ENCODE measurements around the gene TRIM24. TPM values are rescaled to one million over a fixed set of nuclear protein-coding genes. Genes with fewer than 3 reads are reported as not detected.

The TRIM24 gene
- total and polyA plus RNA-seq, 2 of the 13 experiments (the other 11 are each of a cell fraction or from before 2014, with no cell fraction given) = 100 to 106 TPM

DNA sequence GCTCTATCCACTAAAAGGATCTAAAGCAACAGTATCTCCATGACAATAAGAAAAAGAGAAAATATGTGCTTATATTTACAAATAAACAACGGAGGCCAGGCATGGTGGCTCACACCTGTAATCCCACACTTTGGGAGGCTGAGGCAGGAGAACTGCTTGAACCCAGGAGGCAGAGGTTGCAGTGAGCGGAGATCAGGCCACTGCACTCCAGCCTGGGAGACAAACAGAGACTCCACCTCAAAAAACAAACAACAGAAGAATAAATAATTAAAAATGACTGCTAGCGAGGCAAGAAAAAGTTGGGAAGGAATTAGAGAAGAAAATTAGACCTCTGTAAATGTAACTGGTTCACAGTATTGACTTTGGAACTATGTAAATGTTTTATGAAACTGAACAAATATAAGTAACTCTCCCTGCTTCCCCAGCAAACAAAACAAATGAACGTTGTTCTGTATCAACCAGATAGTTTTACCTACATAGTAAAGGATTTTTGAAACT lies 17.1 kb downstream of the TRIM24 start (continued):
- no peak for TF ChIP-seq E2F1 (CRISPR knock-in tag; IDR thresholded peaks at IDR 0.05)
- TF ChIP-seq, protein P1, sequence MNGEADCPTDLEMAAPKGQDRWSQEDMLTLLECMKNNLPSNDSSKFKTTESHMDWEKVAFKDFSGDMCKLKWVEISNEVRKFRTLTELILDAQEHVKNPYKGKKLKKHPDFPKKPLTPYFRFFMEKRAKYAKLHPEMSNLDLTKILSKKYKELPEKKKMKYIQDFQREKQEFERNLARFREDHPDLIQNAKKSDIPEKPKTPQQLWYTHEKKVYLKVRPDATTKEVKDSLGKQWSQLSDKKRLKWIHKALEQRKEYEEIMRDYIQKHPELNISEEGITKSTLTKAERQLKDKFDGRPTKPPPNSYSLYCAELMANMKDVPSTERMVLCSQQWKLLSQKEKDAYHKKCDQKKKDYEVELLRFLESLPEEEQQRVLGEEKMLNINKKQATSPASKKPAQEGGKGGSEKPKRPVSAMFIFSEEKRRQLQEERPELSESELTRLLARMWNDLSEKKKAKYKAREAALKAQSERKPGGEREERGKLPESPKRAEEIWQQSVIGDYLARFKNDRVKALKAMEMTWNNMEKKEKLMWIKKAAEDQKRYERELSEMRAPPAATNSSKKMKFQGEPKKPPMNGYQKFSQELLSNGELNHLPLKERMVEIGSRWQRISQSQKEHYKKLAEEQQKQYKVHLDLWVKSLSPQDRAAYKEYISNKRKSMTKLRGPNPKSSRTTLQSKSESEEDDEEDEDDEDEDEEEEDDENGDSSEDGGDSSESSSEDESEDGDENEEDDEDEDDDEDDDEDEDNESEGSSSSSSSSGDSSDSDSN (CRISPR knock-in tag; IDR thresholded peaks at IDR 0.05) = no peak
- TF ChIP-seq ZNF484 (CRISPR knock-in tag; IDR thresholded peaks at IDR 0.05; ENCODE audit: borderline replicate concordance, low read depth) = no peak
- TF ChIP-seq STAT5B (CRISPR knock-in tag; IDR thresholded peaks at IDR 0.05) = no peak
- no peak for TF ChIP-seq ZNF207 (IDR thresholded peaks at IDR 0.05; ENCODE audit: borderline replicate concordance)
- TF ChIP-seq POLR2AphosphoS5 (IDR thresholded peaks at IDR 0.05; ENCODE audit: low read depth, low read length) = no peak
- TF ChIP-seq MXD4 (CRISPR knock-in tag; IDR thresholded peaks at IDR 0.05) = no peak; the same call in 1 of the 2 replicates
- no peak for TF ChIP-seq MYNN (CRISPR knock-in tag; IDR thresholded peaks at IDR 0.05; ENCODE audit: low read depth)
- no peak for TF ChIP-seq ZNF570 (CRISPR knock-in tag; IDR thresholded peaks at IDR 0.05; ENCODE audit: borderline replicate concordance)
- TF ChIP-seq ETV5 (CRISPR knock-in tag; IDR thresholded peaks at IDR 0.05; ENCODE audit: borderline replicate concordance) = peak; percentile 22; the same call in 1 of the 2 replicates
- TF ChIP-seq ZNF768 (CRISPR knock-in tag; IDR thresholded peaks at IDR 0.05) = no peak
- TF ChIP-seq ZMAT3 (CRISPR knock-in tag; conservative IDR thresholded peaks at IDR 0.05) = 0 out of 2 replicates have a peak, but pooled peaks have one; percentile 33
- TF ChIP-seq RBM39 (IDR thresholded peaks at IDR 0.05; ENCODE audit: low read depth, low read length, poor library complexity, severe bottlenecking) = no peak
- no peak for TF ChIP-seq XRCC5 (optimal IDR thresholded peaks at IDR 0.05; ENCODE audit: low read length)
- TF ChIP-seq ZNF780A (CRISPR knock-in tag; IDR thresholded peaks at IDR 0.05) = no peak
- TF ChIP-seq, protein P2, sequence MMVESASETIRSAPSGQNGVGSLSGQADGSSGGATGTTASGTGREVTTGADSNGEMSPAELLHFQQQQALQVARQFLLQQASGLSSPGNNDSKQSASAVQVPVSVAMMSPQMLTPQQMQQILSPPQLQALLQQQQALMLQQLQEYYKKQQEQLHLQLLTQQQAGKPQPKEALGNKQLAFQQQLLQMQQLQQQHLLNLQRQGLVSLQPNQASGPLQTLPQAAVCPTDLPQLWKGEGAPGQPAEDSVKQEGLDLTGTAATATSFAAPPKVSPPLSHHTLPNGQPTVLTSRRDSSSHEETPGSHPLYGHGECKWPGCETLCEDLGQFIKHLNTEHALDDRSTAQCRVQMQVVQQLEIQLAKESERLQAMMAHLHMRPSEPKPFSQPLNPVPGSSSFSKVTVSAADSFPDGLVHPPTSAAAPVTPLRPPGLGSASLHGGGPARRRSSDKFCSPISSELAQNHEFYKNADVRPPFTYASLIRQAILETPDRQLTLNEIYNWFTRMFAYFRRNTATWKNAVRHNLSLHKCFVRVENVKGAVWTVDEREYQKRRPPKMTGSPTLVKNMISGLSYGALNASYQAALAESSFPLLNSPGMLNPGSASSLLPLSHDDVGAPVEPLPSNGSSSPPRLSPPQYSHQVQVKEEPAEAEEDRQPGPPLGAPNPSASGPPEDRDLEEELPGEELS (CRISPR knock-in tag; IDR thresholded peaks at IDR 0.05) = peak; percentile 95
- TF ChIP-seq, protein P3, sequence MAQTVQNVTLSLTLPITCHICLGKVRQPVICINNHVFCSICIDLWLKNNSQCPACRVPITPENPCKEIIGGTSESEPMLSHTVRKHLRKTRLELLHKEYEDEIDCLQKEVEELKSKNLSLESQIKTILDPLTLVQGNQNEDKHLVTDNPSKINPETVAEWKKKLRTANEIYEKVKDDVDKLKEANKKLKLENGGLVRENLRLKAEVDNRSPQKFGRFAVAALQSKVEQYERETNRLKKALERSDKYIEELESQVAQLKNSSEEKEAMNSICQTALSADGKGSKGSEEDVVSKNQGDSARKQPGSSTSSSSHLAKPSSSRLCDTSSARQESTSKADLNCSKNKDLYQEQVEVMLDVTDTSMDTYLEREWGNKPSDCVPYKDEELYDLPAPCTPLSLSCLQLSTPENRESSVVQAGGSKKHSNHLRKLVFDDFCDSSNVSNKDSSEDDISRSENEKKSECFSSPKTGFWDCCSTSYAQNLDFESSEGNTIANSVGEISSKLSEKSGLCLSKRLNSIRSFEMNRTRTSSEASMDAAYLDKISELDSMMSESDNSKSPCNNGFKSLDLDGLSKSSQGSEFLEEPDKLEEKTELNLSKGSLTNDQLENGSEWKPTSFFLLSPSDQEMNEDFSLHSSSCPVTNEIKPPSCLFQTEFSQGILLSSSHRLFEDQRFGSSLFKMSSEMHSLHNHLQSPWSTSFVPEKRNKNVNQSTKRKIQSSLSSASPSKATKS (CRISPR knock-in tag; IDR thresholded peaks at IDR 0.05) = no peak
- TF ChIP-seq CEBPG (CRISPR knock-in tag; IDR thresholded peaks at IDR 0.05) = no peak
- no peak for TF ChIP-seq EHMT2 (IDR thresholded peaks at IDR 0.05; ENCODE audit: borderline replicate concordance, low read depth, low read length)
- 0 out of 2 replicates have a peak, but pooled peaks have one; percentile 21 for TF ChIP-seq HOXA3 (CRISPR knock-in tag; IDR thresholded peaks at IDR 0.05)
- TF ChIP-seq DR1 (CRISPR knock-in tag; IDR thresholded peaks at IDR 0.05) = no peak
- no peak for TF ChIP-seq TFE3 (CRISPR knock-in tag; IDR thresholded peaks at IDR 0.05)
